Testis (tissue), 2 donors: Measurements from ENCODE around the gene ZNF678.

Source experiments
- POLR2A ChIP-seq: fragments of 450-650 bp; IDR thresholded peaks from one replicate; pipeline ENCODE4 v1.6.1; 2017; ENCODE audit warnings: antibody characterized with exemption, mild to moderate bottlenecking, moderate library complexity
- TF ChIP-seq, protein P1 (sequence below), 3 experiments: fragments of 450-650 bp in 2 of 3; fragments of 200-600 bp in 1 of 3; sonication (generic) in 1 of 3; IDR thresholded peaks; one replicate each; pipeline ENCODE4 v1.5.1; 2016 to 2019; ENCODE audit warnings: antibody characterized with exemption in 3 of 3, mild to moderate bottlenecking in 2 of 3, moderate library complexity in 1 of 3

DNA sequence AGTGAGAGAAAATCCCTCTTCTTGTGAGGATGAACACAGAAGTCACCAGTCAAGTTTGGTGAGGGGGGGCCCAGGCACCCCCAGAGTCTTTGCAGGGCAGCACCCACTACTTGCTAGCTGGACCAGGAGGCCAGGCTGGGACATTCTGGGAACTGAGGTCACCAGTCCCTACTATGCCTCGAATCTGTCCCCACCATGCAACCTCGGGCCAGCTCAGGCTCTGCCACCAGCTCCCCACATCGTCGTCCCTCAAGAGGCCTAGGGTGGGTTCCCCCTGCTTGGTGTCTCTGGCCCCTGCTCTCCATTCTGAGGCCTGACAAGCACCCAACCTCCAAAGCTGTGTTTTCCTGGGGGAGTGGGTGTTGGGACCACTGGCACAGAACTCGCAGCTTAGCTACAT lies 22.2 kb upstream of the ZNF678 start:
- TF ChIP-seq, protein P1, sequence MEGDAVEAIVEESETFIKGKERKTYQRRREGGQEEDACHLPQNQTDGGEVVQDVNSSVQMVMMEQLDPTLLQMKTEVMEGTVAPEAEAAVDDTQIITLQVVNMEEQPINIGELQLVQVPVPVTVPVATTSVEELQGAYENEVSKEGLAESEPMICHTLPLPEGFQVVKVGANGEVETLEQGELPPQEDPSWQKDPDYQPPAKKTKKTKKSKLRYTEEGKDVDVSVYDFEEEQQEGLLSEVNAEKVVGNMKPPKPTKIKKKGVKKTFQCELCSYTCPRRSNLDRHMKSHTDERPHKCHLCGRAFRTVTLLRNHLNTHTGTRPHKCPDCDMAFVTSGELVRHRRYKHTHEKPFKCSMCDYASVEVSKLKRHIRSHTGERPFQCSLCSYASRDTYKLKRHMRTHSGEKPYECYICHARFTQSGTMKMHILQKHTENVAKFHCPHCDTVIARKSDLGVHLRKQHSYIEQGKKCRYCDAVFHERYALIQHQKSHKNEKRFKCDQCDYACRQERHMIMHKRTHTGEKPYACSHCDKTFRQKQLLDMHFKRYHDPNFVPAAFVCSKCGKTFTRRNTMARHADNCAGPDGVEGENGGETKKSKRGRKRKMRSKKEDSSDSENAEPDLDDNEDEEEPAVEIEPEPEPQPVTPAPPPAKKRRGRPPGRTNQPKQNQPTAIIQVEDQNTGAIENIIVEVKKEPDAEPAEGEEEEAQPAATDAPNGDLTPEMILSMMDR (IDR thresholded peaks at IDR 0.05), result no peak
- TF ChIP-seq POLR2A, result no peak
